ENCODE data around the gene TPCN2.

Gene TPCN2

GRCh38 chr11:69002110-69002569 is 46.6 kb upstream of the TPCN2 start:
- TF ChIP-seq, protein P1, sequence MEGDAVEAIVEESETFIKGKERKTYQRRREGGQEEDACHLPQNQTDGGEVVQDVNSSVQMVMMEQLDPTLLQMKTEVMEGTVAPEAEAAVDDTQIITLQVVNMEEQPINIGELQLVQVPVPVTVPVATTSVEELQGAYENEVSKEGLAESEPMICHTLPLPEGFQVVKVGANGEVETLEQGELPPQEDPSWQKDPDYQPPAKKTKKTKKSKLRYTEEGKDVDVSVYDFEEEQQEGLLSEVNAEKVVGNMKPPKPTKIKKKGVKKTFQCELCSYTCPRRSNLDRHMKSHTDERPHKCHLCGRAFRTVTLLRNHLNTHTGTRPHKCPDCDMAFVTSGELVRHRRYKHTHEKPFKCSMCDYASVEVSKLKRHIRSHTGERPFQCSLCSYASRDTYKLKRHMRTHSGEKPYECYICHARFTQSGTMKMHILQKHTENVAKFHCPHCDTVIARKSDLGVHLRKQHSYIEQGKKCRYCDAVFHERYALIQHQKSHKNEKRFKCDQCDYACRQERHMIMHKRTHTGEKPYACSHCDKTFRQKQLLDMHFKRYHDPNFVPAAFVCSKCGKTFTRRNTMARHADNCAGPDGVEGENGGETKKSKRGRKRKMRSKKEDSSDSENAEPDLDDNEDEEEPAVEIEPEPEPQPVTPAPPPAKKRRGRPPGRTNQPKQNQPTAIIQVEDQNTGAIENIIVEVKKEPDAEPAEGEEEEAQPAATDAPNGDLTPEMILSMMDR (IDR thresholded peaks at IDR 0.05; ENCODE audit: low read depth, low read length, missing control alignments), result no peak
- DNase-seq (ENCODE audit: low read depth), result no peak
- H3K4me3 ChIP-seq (ENCODE audit: low read depth, low read length), result no peak overlapping the region
- in situ Hi-C loops (cut with HindIII; ENCODE audit: low sequenced_read_pairs), result no loop called here

DNA sequence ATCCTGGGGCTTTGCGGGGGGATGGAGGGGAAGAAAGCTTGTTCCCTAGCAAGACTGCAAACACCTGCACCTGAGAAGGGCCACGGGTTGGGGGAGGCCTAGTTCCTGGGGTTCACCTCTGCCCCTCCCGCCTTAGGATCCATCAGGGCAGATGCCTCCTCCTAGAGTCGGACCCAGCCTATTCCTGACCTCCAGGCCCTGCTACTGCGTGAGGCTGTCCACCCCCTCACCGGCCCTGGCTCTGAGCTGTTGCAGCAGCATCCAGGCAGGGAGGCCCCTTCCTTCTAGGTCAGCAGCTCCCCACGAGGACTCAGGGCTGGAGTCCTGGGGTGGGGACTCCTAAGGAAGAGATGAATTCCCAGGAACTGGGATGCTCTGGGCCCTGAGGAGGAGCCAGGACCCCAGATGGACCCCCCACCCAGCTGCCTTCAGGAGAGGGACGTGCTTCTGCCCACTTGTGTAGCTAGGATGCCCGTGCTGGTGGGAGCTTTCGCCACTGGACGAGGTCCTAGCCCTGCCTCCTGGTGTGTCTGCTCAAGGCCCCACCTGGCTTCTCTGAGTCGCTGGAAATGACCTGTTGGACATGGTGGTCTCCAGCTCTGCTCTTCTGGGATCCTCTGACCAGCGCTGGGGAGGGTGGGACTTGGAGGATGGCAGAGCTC is 46.0 kb upstream of the TPCN2 start:
- in situ Hi-C loops (cut with HindIII; ENCODE audit: low sequenced_read_pairs), result no loop called here
- TF ChIP-seq, protein P1 (IDR thresholded peaks at IDR 0.05; ENCODE audit: low read depth, low read length, missing control alignments), result no peak
- DNase-seq (ENCODE audit: low read depth), result no peak
- H3K4me3 ChIP-seq (ENCODE audit: low read depth, low read length), result no peak overlapping the region

DNA sequence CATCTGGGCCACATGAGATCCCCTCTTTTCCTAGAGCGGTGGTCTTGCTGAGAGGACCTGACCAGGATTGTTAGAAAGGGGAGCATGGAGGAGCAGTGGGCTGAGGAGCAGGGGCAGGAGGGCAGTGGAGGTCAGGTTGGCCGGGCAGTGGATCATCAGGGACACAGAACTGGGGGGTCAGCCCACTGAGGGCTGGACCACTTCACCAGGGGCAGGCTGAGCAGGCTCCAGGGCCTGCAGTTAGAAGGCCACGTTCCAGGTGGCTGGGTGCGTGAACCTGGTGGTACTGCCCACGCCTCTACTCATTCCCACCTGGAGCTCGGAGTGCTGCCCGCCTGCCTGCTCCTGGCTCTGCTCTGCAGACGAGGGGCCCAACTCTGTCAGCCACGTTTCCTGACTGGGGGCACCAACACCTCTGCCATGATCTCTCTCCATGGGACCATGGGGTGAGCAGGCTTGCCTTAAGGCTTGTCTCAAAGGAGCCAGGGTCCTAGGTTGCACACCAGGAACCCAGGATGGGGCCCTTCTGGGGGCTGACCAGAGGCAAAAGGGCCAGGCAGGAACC is 45.3 kb upstream of the TPCN2 start:
- in situ Hi-C loops (cut with HindIII; ENCODE audit: low sequenced_read_pairs), result no loop called here
- no peak overlapping the region for H3K4me3 ChIP-seq (ENCODE audit: low read depth, low read length)
- no peak for DNase-seq (ENCODE audit: low read depth)
- TF ChIP-seq, protein P1 (IDR thresholded peaks at IDR 0.05; ENCODE audit: low read depth, low read length, missing control alignments), result no peak

GRCh38 chr11:69003866-69004367 is 44.8 kb upstream of the TPCN2 start:
- no peak overlapping the region for H3K4me3 ChIP-seq (ENCODE audit: low read depth, low read length)
- TF ChIP-seq, protein P1 (IDR thresholded peaks at IDR 0.05; ENCODE audit: low read depth, low read length, missing control alignments), result no peak
- in situ Hi-C loops (cut with HindIII; ENCODE audit: low sequenced_read_pairs), result no loop called here
- DNase-seq (ENCODE audit: low read depth), result no peak

- H3K4me3 ChIP-seq (ENCODE audit: low read depth, low read length), result no peak overlapping the region
- in situ Hi-C loops (cut with HindIII; ENCODE audit: low sequenced_read_pairs), result no loop called here
- DNase-seq (ENCODE audit: low read depth), result no peak
- TF ChIP-seq, protein P1 (IDR thresholded peaks at IDR 0.05; ENCODE audit: low read depth, low read length, missing control alignments), result no peak
These were observed 44.1 kb upstream of the TPCN2 start for GRCh38 chr11:69004411-69005182.

DNA sequence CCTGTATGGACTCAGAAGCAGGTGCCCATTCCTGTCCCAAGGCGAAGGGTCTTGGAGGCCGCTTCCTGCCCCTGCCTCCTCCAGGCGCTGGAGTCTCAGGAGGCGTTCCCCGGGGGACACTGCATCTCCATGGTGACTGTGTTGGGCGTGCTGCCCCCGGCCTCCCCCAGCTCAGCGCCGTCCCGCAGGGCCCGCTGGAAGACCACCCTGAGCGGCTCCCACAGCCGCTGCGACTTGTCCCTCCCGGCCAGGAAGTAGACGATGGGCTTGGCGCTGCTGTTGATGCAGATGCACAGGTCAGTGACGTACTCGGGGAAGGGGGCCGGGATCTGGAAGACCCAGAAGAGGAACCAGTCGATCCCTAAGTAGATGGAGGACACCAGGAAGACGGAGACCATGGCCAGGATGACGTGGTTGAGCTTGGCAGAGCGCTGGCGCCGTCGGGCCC is 43.5 kb upstream of the TPCN2 start:
- in situ Hi-C loops (cut with HindIII; ENCODE audit: low sequenced_read_pairs), result no loop called here
- no peak overlapping the region for H3K4me3 ChIP-seq (ENCODE audit: low read depth, low read length)
- no peak for DNase-seq (ENCODE audit: low read depth)
- TF ChIP-seq, protein P1 (IDR thresholded peaks at IDR 0.05; ENCODE audit: low read depth, low read length, missing control alignments), result no peak
